Stimulated activated naive CD4-positive, alpha-beta T cell treated with Interleukin-2 at 50 U/mL for 16 hours (primary cell): Measurements from ENCODE around the gene PLA2G2D.
"Not testable (repeated sequence)": the region's sequence is repeated elsewhere in the genome, so short reads cannot be mapped to it uniquely, and the experiment has no call there.

ENCODE experiments used
- DNase-seq: peaks from one replicate; lab custom pipeline; 2025; lab: John Stamatoyannopoulos, UW

PLA2G2D gene

GRCh38 chr1:20142001-20142710, 22.8 kb upstream of the PLA2G2D start:
- DNase-seq: no peak

- DNase-seq: no peak
These were observed 22.1 kb upstream of the PLA2G2D start for GRCh38 chr1:20141466-20141865.

GRCh38 chr1:20141001-20141400, 21.7 kb upstream of the PLA2G2D start:
- no peak for DNase-seq

GRCh38 chr1:20139776-20140612, 20.7 kb upstream of the PLA2G2D start:
- DNase-seq: no peak

- no peak for DNase-seq
These were observed 19.7 kb upstream of the PLA2G2D start, which contains the start of gene PLA2G2F for GRCh38 chr1:20138961-20139550. Gene PLA2G2F (plus strand): TSS chr1:20139323. CDS start chr1:20139428, 105 bp downstream.

- no peak for DNase-seq
These were observed 19.0 kb upstream of the PLA2G2D start for GRCh38 chr1:20138346-20138745.

- no peak for DNase-seq
These were observed 18.3 kb upstream of the PLA2G2D start for GRCh38 chr1:20137604-20138003.

- no peak for DNase-seq
These were observed 17.7 kb upstream of the PLA2G2D start for GRCh38 chr1:20137055-20137454.

- DNase-seq: no peak
These were observed 16.9 kb upstream of the PLA2G2D start for GRCh38 chr1:20136249-20136648.

GRCh38 chr1:20134995-20135394, 15.7 kb upstream of the PLA2G2D start:
- DNase-seq: no peak

- DNase-seq: not testable (repeated sequence)
These were observed 11.2 kb upstream of the PLA2G2D start for GRCh38 chr1:20130518-20130917.

GRCh38 chr1:20126806-20127440, 7.6 kb upstream of the PLA2G2D start:
- no peak for DNase-seq

- DNase-seq: no peak
These were observed 6.9 kb upstream of the PLA2G2D start for GRCh38 chr1:20126041-20126805.

GRCh38 chr1:20125100-20125499, 5.8 kb upstream of the PLA2G2D start:
- no peak for DNase-seq

GRCh38 chr1:20124456-20125057, 5.2 kb upstream of the PLA2G2D start:
- no peak for DNase-seq

- DNase-seq: no peak
These were observed 4.6 kb upstream of the PLA2G2D start for GRCh38 chr1:20123722-20124455.

GRCh38 chr1:20120796-20121195, 1.5 kb upstream of the PLA2G2D start:
- DNase-seq: no peak

- no peak for DNase-seq
These were observed 2.1 kb downstream of the PLA2G2D start for GRCh38 chr1:20117236-20117635.

- no peak for DNase-seq
These were observed 3.4 kb downstream of the PLA2G2D start for GRCh38 chr1:20115916-20116315.

- no peak for DNase-seq
These were observed 3.9 kb downstream of the PLA2G2D start for GRCh38 chr1:20115479-20115878.
